ENCODE measurements around the gene OSBPL7.

DNA sequence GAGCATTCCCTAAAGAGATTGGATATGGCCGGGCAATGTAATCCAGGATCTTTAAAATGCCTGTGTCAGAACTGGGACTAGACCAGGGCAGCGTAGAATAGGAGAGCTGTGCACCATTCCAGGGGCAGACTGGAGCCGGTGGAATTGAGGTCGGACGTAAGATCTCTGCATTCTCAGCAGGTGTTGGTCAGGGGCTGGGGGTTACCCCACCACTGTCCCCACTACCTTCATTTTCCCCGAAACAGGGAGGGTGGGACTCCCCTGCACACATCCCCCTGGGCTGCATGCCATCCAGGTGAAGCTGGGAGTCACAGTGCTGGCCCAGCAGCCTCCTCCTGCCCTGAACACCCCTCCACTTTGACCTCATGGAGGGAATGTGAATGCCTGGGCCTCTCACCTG lies 17.8 kb downstream of the OSBPL7 start:
- TF ChIP-seq, protein P1, sequence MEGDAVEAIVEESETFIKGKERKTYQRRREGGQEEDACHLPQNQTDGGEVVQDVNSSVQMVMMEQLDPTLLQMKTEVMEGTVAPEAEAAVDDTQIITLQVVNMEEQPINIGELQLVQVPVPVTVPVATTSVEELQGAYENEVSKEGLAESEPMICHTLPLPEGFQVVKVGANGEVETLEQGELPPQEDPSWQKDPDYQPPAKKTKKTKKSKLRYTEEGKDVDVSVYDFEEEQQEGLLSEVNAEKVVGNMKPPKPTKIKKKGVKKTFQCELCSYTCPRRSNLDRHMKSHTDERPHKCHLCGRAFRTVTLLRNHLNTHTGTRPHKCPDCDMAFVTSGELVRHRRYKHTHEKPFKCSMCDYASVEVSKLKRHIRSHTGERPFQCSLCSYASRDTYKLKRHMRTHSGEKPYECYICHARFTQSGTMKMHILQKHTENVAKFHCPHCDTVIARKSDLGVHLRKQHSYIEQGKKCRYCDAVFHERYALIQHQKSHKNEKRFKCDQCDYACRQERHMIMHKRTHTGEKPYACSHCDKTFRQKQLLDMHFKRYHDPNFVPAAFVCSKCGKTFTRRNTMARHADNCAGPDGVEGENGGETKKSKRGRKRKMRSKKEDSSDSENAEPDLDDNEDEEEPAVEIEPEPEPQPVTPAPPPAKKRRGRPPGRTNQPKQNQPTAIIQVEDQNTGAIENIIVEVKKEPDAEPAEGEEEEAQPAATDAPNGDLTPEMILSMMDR (IDR thresholded peaks at IDR 0.05), result no peak
- no peak for TF ChIP-seq EZH2 (IDR thresholded peaks at IDR 0.05; ENCODE audit: borderline replicate concordance, insufficient read depth, low read depth, low read length, poor library complexity, severe bottlenecking)
